SK-N-SH (cell line): ENCODE data around the gene PACSIN2. TPM values are rescaled to one million over a fixed set of nuclear protein-coding genes. Genes with fewer than 3 reads are reported as not detected.

Experiments
- CHD2 ChIP-seq: fragments of 150-350 bp; IDR thresholded peaks from 2 replicates; pipeline ENCODE4 v1.6.1; 2018; ENCODE audit warnings: low read length; ENCODE audit not compliant: partially characterized antibody
- EP300 ChIP-seq, 2 experiments: IDR thresholded peaks; 2 replicates each; pipeline versions ENCODE4 v1.4.0 to v1.6.1; 2012; ENCODE audit warnings: borderline replicate concordance in 1 of 2, low read depth in 1 of 2, low read length in 1 of 2
- EZH2phosphoT487 ChIP-seq: fragments of 200-600 bp; sonication (generic); IDR thresholded peaks from 2 replicates; pipeline ENCODE4 v1.6.1; 2017; ENCODE audit warnings: low read depth, mixed run types, mild to moderate bottlenecking, antibody characterized with exemption, moderate library complexity, borderline replicate concordance
- FOSL2 ChIP-seq: IDR thresholded peaks from 2 replicates; pipeline ENCODE4 v1.4.0; 2012; ENCODE audit warnings: low read depth, mild to moderate bottlenecking, moderate library complexity, borderline replicate concordance
- FOXJ3 ChIP-seq: sonication (generic); formaldehyde crosslinking; IDR thresholded peaks from 2 replicates; pipeline ENCODE4 v1.5.1; 2020; ENCODE audit warnings: mild to moderate bottlenecking, missing genetic modification reagents
- FOXM1 ChIP-seq: IDR thresholded peaks from 2 replicates; pipeline ENCODE4 v1.4.0; 2012; ENCODE audit warnings: low read depth, mild to moderate bottlenecking
- GABPA ChIP-seq: IDR thresholded peaks from 2 replicates; pipeline ENCODE4 v1.4.0; 2012; ENCODE audit warnings: low read depth, mild to moderate bottlenecking
- MXI1 ChIP-seq: IDR thresholded peaks from 2 replicates; pipeline ENCODE4 v1.6.1; 2012; ENCODE audit warnings: mild to moderate bottlenecking, low read depth, low read length, improper control_type of control experiment
- NFIC ChIP-seq: IDR thresholded peaks from 2 replicates; pipeline ENCODE4 v1.4.0; 2012; ENCODE audit warnings: borderline replicate concordance
- NRF1 ChIP-seq: IDR thresholded peaks from 2 replicates; pipeline ENCODE4 v1.6.1; 2012; ENCODE audit warnings: low read depth, mild to moderate bottlenecking, low read length
- RAD21 ChIP-seq: IDR thresholded peaks from 2 replicates; pipeline ENCODE4 v1.6.1; 2012; ENCODE audit warnings: mild to moderate bottlenecking, low read length
- RCOR1 ChIP-seq: fragments of 150-350 bp; IDR thresholded peaks from 2 replicates; pipeline ENCODE4 v1.6.1; 2017; ENCODE audit warnings: antibody characterized with exemption, low read length
- RXRA ChIP-seq: IDR thresholded peaks from 2 replicates; pipeline ENCODE4 v1.4.0; 2012; ENCODE audit warnings: low read depth, mild to moderate bottlenecking, borderline replicate concordance
- SIN3A ChIP-seq: IDR thresholded peaks from 2 replicates; pipeline ENCODE4 v1.6.1; 2012; ENCODE audit warnings: low read depth, mild to moderate bottlenecking, low read length, moderate library complexity, borderline replicate concordance
- TEAD4 ChIP-seq: IDR thresholded peaks from 2 replicates; pipeline ENCODE4 v1.4.0; 2012; ENCODE audit warnings: mild to moderate bottlenecking, borderline replicate concordance; ENCODE audit not compliant: insufficient read depth
- polyA plus RNA-seq, 3 experiments: library from polyadenylated mRNA; depleted of rRNA; stranded (reverse); fragments of >200 nt; gene quantifications; 2 replicates each; pipeline ENCODE4 v1.2.3, GENCODE V29; 2012
- TF ChIP-seq, protein P1 (sequence below): fragments of 200-600 bp; sonication (generic); IDR thresholded peaks from 2 replicates; pipeline ENCODE4 v1.6.1; 2017; ENCODE audit warnings: antibody characterized with exemption, mild to moderate bottlenecking, moderate library complexity
- TF ChIP-seq, protein P2 (sequence below): fragments of 150-350 bp; IDR thresholded peaks from 2 replicates; pipeline ENCODE4 v1.6.1; 2017; ENCODE audit warnings: antibody characterized with exemption, low read length, low read depth, borderline replicate concordance
- TF ChIP-seq, protein P3 (sequence below): IDR thresholded peaks from 2 replicates; pipeline ENCODE4; 2012

Gene PACSIN2
- polyA plus RNA-seq, 1 of the 3 experiments (the other 2 are of a cell fraction) = 60.5 TPM

DNA sequence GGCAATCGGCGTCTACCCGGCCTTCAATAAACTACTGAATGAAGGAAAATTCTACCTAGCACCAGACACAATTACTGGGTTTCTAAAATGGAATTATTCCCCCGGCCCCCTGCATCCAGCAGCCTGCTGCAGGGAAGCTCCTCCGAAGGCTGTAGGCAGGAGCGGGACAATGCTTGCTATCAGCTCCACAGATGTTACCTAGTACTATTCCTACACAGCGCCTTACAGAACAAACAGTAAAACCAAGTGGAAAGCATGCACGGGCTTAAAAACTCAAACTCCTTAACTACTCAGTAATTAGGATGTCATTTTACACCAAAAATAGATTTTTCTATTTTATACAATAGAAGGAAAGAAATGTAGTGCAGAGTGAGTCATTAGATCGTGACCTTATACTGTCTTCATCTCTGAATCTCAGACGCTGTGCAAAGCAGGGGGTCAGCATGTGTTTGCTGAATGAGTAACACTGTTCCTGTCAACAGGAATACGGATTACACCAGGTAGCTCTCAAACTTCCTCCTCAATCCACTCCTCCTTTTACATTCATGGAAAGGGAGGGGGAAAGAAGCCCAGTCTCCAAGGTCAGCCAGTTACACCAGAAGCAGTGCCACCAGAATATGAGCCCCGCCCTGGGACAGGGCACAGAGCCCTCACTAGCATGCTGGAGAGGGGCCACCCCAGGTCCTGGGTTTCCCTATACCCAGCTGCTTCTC is 74.9 kb downstream of the PACSIN2 start (continued):
- TF ChIP-seq RCOR1 (no peak), MXI1 (no peak), GABPA (no peak), FOXM1 (no peak), RAD21 (no peak), EZH2phosphoT487 (no peak), SIN3A (no peak), RXRA (peak; percentile 78), NFIC (no peak), TEAD4 (no peak), FOXJ3 (CRISPR knock-in tag) (no peak), NRF1 (no peak), CHD2 (no peak), FOSL2 (peak; percentile 70; the same call in 1 of the 2 replicates), EP300 (IDR thresholded peaks at IDR 0.05; ENCODE audit: borderline replicate concordance in 1 of 2, low read depth in 1 of 2, low read length in 1 of 2) (no peak)
- TF ChIP-seq, protein P1, sequence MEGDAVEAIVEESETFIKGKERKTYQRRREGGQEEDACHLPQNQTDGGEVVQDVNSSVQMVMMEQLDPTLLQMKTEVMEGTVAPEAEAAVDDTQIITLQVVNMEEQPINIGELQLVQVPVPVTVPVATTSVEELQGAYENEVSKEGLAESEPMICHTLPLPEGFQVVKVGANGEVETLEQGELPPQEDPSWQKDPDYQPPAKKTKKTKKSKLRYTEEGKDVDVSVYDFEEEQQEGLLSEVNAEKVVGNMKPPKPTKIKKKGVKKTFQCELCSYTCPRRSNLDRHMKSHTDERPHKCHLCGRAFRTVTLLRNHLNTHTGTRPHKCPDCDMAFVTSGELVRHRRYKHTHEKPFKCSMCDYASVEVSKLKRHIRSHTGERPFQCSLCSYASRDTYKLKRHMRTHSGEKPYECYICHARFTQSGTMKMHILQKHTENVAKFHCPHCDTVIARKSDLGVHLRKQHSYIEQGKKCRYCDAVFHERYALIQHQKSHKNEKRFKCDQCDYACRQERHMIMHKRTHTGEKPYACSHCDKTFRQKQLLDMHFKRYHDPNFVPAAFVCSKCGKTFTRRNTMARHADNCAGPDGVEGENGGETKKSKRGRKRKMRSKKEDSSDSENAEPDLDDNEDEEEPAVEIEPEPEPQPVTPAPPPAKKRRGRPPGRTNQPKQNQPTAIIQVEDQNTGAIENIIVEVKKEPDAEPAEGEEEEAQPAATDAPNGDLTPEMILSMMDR = no peak
- TF ChIP-seq, protein P2, sequence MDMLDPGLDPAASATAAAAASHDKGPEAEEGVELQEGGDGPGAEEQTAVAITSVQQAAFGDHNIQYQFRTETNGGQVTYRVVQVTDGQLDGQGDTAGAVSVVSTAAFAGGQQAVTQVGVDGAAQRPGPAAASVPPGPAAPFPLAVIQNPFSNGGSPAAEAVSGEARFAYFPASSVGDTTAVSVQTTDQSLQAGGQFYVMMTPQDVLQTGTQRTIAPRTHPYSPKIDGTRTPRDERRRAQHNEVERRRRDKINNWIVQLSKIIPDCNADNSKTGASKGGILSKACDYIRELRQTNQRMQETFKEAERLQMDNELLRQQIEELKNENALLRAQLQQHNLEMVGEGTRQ = no peak
- TF ChIP-seq, protein P3, sequence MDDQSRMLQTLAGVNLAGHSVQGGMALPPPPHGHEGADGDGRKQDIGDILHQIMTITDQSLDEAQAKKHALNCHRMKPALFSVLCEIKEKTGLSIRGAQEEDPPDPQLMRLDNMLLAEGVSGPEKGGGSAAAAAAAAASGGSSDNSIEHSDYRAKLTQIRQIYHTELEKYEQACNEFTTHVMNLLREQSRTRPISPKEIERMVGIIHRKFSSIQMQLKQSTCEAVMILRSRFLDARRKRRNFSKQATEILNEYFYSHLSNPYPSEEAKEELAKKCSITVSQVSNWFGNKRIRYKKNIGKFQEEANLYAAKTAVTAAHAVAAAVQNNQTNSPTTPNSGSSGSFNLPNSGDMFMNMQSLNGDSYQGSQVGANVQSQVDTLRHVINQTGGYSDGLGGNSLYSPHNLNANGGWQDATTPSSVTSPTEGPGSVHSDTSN = peak; percentile 66
